ENCODE data around the gene ZNF791.

- TF ChIP-seq CTCF (conservative IDR thresholded peaks at IDR 0.05; ENCODE audit: low read length) (no peak), EZH2phosphoT487 (IDR thresholded peaks at IDR 0.05; ENCODE audit: borderline replicate concordance, low read depth, low read length) (no peak)
Observed at GRCh38 chr19:12642506-12642905, 31.8 kb downstream of the ZNF791 start.
